K562 (cell line): Measurements from ENCODE around the gene GNGT2. TPM values are rescaled to one million over a fixed set of nuclear protein-coding genes. Genes with fewer than 3 reads are reported as not detected.
A peak's percentile ranks its signal among the peaks of the same experiment; 100 is the strongest.

Experiments used
- MXI1 ChIP-seq: IDR thresholded peaks from 2 replicates; pipeline ENCODE4 v1.6.1; 2011; ENCODE audit warnings: low read depth, mild to moderate bottlenecking, improper control_type of control experiment, low read length
- REST ChIP-seq, 2 experiments: fragments of 450-650 bp; formaldehyde crosslinking in 1 of 2; IDR thresholded peaks; 2 replicates each; pipeline versions ENCODE4 v1.4.0 to v1.6.1; 2014 to 2020; ENCODE audit warnings: mild to moderate bottlenecking in 2 of 2, borderline replicate concordance in 1 of 2, low read depth in 1 of 2
- polyA plus RNA-seq, 8 experiments: library from polyadenylated mRNA; depleted of rRNA in 4 of 8; stranded (reverse) in 5 of 8; unstranded in 3 of 8; fragments of >200 nt; fragmentation: Nextera tagmentation in 2 of 8; fragmentation: Illumina TruSeq in 1 of 8; extraction: Ambion mirVana in 2 of 8; extraction: Trizol in 1 of 8; gene quantifications; 2 replicates each; pipeline versions ENCODE4 v1.2.1 to v1.2.3, GENCODE V29; 2011 to 2014; ENCODE audit warnings: inconsistent platforms in 1 of 8, missing spikeins in 1 of 8
- total RNA-seq, 7 experiments: library from RNA; depleted of rRNA in 6 of 7; stranded (reverse); fragments of >200 nt in 6 of 7; fragmentation: Illumina TruSeq in 2 of 7; extraction: Trizol in 2 of 7; gene quantifications; 2 replicates each; pipeline versions ENCODE4 v1.2.1 to v1.2.3, GENCODE V29; 2011 to 2021; ENCODE audit warnings: low replicate concordance in 1 of 7

GNGT2 gene
- total and polyA plus RNA-seq, 9 of the 15 experiments (the other 6 are each of a cell fraction or from before 2014, with no cell fraction given) = not detected

DNA sequence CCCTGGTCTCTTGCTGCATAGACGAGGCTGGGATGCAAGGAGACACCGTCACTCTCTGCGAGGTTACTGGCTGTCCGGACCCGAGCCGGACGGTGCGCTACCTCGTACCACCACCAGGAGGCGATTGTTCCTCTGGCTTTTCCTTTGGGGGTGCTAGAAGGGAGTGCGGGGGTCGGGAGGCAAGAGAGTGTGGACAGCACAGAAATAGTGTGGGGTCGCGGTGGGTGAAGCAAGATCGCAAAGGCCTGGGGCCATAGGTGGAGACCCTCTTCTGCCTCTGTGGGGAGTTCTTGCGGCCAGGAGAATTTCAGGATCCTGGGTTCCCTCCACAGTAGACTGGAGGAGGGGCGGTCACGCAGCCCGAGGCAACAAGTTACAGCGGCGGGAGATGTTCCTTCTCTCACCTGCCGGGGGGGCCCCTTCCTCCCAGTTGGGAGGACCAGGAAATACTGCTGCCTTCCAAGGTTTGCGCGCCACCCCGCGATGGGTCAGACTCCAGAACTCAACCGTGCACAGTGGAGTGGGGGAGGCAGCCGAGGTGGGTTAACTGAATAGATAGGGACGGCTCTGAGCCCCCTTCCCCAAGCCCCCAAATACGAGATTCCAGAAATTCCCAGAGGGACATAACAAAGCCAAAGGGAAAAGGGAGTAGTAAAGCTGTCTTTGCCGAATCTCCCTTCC is 13.3 kb upstream of the GNGT2 start (continued):
- TF ChIP-seq REST (IDR thresholded peaks at IDR 0.05; ENCODE audit: borderline replicate concordance) (peak; percentile 72), REST (CRISPR knock-in tag; IDR thresholded peaks at IDR 0.05; ENCODE audit: low read depth) (no peak), MXI1 (no peak)
